SK-N-SH (cell line): ENCODE data around the gene CDH4. TPM values are rescaled to one million over a fixed set of nuclear protein-coding genes. Genes with fewer than 3 reads are reported as not detected.

Source experiments
- CTCF ChIA-PET: fragments of 300-600, 350-600 bp; formaldehyde crosslinking; extraction: SDS; loops from one replicate; lab custom pipeline; 2021; lab: Yijun Ruan, JAX
- POLR2A ChIA-PET: fragments of 350-600 bp; sonication (Branson Sonifier 250); formaldehyde crosslinking; extraction: SDS; loops from one replicate; lab custom pipeline; 2020; ENCODE audit warnings: antibody characterized with exemption, inconsistent platforms; lab: Yijun Ruan, JAX
- DNase-seq: peaks from one replicate; pipeline ENCODE4 v3.0.0; 2012
- H2AFZ ChIP-seq: fragments of 200-600 bp; sonication (generic); 2 replicates; pipeline ENCODE4 v1.8.1; 2016; ENCODE audit warnings: antibody characterized with exemption, mild to moderate bottlenecking, low read depth
- H3F3A ChIP-seq: fragments of 200-600 bp; sonication (generic); replicated peaks from 2 replicates; pipeline ENCODE3; 2016; ENCODE audit warnings: antibody characterized with exemption, mild to moderate bottlenecking; ENCODE audit not compliant: insufficient read depth
- H3K27ac ChIP-seq, 2 experiments: fragments of 200-500 bp in 1 of 2; fragments of 200-600 bp in 1 of 2; sonication (Bioruptor generic) in 1 of 2; sonication (generic), shearing (Covaris generic) in 1 of 2; 2 replicates each; pipeline versions ENCODE4 v1.5.1 to v1.6.1; 2014 to 2016; ENCODE audit warnings: low read depth in 2 of 2, inconsistent platforms in 1 of 2, low read length in 1 of 2, mild to moderate bottlenecking in 1 of 2, mixed read lengths in 1 of 2
- H3K27me3 ChIP-seq: fragments of 200-600 bp; sonication (generic), shearing (Covaris generic); 2 replicates; pipeline ENCODE4 v1.6.1; 2016; ENCODE audit warnings: mixed run types; ENCODE audit not compliant: insufficient read depth
- H3K36me3 ChIP-seq, 2 experiments: fragments of 200-500 bp in 1 of 2; fragments of 200-600 bp in 1 of 2; sonication (Bioruptor generic) in 1 of 2; sonication (generic) in 1 of 2; replicated peaks in 1 of 2; 2 replicates each; pipeline versions ENCODE3 to v1.5.1; 2014 to 2016; ENCODE audit warnings: low read length in 1 of 2, mild to moderate bottlenecking in 1 of 2; ENCODE audit not compliant: insufficient read depth in 2 of 2, control insufficient read depth in 1 of 2
- H3K4me1 ChIP-seq, 2 experiments: fragments of 200-500 bp in 1 of 2; fragments of 200-600 bp in 1 of 2; sonication (Bioruptor generic) in 1 of 2; sonication (generic), shearing (Covaris generic) in 1 of 2; 2 replicates each; pipeline versions ENCODE4 v1.5.1 to v1.6.1; 2014 to 2016; ENCODE audit warnings: low read depth in 1 of 2, low read length in 1 of 2, mixed run types in 1 of 2; ENCODE audit not compliant: insufficient read depth in 2 of 2, control insufficient read depth in 1 of 2
- H3K4me2 ChIP-seq: fragments of 200-600 bp; sonication (generic), shearing (Covaris generic); 2 replicates; pipeline ENCODE4 v1.6.1; 2017; ENCODE audit warnings: mixed run types
- H3K4me3 ChIP-seq, 2 experiments: fragments of 200-500 bp in 1 of 2; fragments of 200-600 bp in 1 of 2; sonication (Bioruptor generic) in 1 of 2; sonication (generic), shearing (Covaris generic) in 1 of 2; 2 replicates each; pipeline versions ENCODE4 v1.5.1 to v1.8.1; 2014 to 2016; ENCODE audit warnings: low read depth in 2 of 2, inconsistent platforms in 1 of 2, low read length in 1 of 2, mild to moderate bottlenecking in 1 of 2, mixed read lengths in 1 of 2, moderate library complexity in 1 of 2
- H3K79me2 ChIP-seq: fragments of 200-600 bp; sonication (generic); 2 replicates; pipeline ENCODE4 v1.8.1; 2017; ENCODE audit warnings: mild to moderate bottlenecking; ENCODE audit not compliant: insufficient read depth
- H3K9ac ChIP-seq: fragments of 200-600 bp; sonication (generic); 2 replicates; pipeline ENCODE4 v1.6.1; 2017; ENCODE audit warnings: mixed run types
- H3K9me2 ChIP-seq: fragments of 200-600 bp; sonication (generic); 2 replicates; pipeline ENCODE4 v1.6.1; 2017; ENCODE audit warnings: mixed run types
- H3K9me3 ChIP-seq: fragments of 200-600 bp; sonication (generic); 2 replicates; pipeline ENCODE4 v1.6.1; 2017; ENCODE audit warnings: mixed run types, mild to moderate bottlenecking, moderate library complexity
- H4K20me1 ChIP-seq: fragments of 200-600 bp; sonication (generic); 2 replicates; pipeline ENCODE4 v1.6.1; 2017; ENCODE audit warnings: mild to moderate bottlenecking, mixed run types; ENCODE audit not compliant: insufficient read depth
- ELF1 ChIP-seq: IDR thresholded peaks from 2 replicates; pipeline ENCODE4 v1.4.0; 2012
- EP300 ChIP-seq, 2 experiments: IDR thresholded peaks; 2 replicates each; pipeline versions ENCODE4 v1.4.0 to v1.6.1; 2012; ENCODE audit warnings: borderline replicate concordance in 1 of 2, low read depth in 1 of 2, low read length in 1 of 2
- EZH2phosphoT487 ChIP-seq: fragments of 200-600 bp; sonication (generic); IDR thresholded peaks from 2 replicates; pipeline ENCODE4 v1.6.1; 2017; ENCODE audit warnings: low read depth, mixed run types, mild to moderate bottlenecking, antibody characterized with exemption, moderate library complexity, borderline replicate concordance
- FOSL2 ChIP-seq: IDR thresholded peaks from 2 replicates; pipeline ENCODE4 v1.4.0; 2012; ENCODE audit warnings: low read depth, mild to moderate bottlenecking, moderate library complexity, borderline replicate concordance
- GATA2 ChIP-seq: sonication (generic); formaldehyde crosslinking; IDR thresholded peaks from 2 replicates; pipeline ENCODE4 v1.5.0; 2020; ENCODE audit warnings: mild to moderate bottlenecking, missing genetic modification reagents
- IRF3 ChIP-seq: fragments of 150-350 bp; IDR thresholded peaks from 2 replicates; pipeline ENCODE4 v1.6.1; 2016; ENCODE audit warnings: mild to moderate bottlenecking, low read depth, low read length
- RAD21 ChIP-seq: IDR thresholded peaks from 2 replicates; pipeline ENCODE4 v1.6.1; 2012; ENCODE audit warnings: mild to moderate bottlenecking, low read length
- RCOR1 ChIP-seq: fragments of 150-350 bp; IDR thresholded peaks from 2 replicates; pipeline ENCODE4 v1.6.1; 2017; ENCODE audit warnings: antibody characterized with exemption, low read length
- SMC3 ChIP-seq: IDR thresholded peaks from 2 replicates; pipeline ENCODE4 v1.6.1; 2012; ENCODE audit warnings: low read depth, low read length, improper control_type of control experiment
- TCF12 ChIP-seq: IDR thresholded peaks from 2 replicates; pipeline ENCODE4 v1.4.0; 2012
- WGBS: methylation state at CpG from one replicate; pipeline ENCODE4 v1.1.6; 2017; ENCODE audit warnings: low lambda C conversion rate; 5-methylcytosine and 5-hydroxymethylcytosine counted together
- polyA plus RNA-seq, 3 experiments: library from polyadenylated mRNA; depleted of rRNA; stranded (reverse); fragments of >200 nt; gene quantifications; 2 replicates each; pipeline ENCODE4 v1.2.3, GENCODE V29; 2012
- TF ChIP-seq, protein P1 (sequence below): IDR thresholded peaks from 2 replicates; pipeline ENCODE4 v1.4.0; 2012; ENCODE audit warnings: low read depth, borderline replicate concordance
- TF ChIP-seq, protein P2 (sequence below): fragments of 150-350 bp; IDR thresholded peaks from 2 replicates; pipeline ENCODE4 v1.6.1; 2017; ENCODE audit warnings: antibody characterized with exemption, low read length, low read depth, borderline replicate concordance

Gene CDH4
- polyA plus RNA-seq, 1 of the 3 experiments (the other 2 are of a cell fraction) = not detected

DNA sequence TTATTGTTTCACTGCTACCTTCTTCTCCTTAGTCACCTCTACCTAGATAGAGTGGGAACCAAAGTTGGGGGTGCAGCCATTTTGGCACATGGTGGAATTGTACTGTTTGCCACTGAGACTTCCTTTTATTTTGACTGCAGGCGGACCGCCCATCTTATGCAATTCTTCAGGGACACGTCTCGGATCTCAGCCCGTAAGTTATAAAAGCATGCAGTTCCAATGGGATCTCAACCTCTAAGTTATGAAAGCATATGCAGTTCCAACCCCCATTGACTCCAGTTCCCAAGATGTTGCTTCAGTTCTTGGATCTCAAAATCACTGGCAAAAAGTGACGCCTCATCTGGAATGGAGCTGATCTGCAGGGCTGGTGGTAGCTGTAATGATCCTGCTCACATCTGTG lies 41.2 kb upstream of the CDH4 start:
- Histone ChIP-seq H4K20me1 (no peaks in the 10 kb centered on the region), H3K27ac (no peak overlapping the region), H3K9me2 (no peaks in the 10 kb centered on the region), H3K27me3 (no peaks in the 10 kb centered on the region), H3K4me2 (no peak overlapping the region), H2AFZ (no peak overlapping the region), H3K4me3 (no peak overlapping the region), H3K79me2 (no peaks in the 10 kb centered on the region), H3K9me3 (no peaks in the 10 kb centered on the region), H3K9ac (no peak overlapping the region), H3F3A (no peaks in the 10 kb centered on the region), H3K4me1 (no peaks in the 10 kb centered on the region), H3K36me3 (no peaks in the 10 kb centered on the region)
- no peak for DNase-seq
- WGBS = 64% methylated on average over 6 of the region's 6 CpGs
- POLR2A ChIA-PET = no interaction called here
- TF ChIP-seq, protein P1, sequence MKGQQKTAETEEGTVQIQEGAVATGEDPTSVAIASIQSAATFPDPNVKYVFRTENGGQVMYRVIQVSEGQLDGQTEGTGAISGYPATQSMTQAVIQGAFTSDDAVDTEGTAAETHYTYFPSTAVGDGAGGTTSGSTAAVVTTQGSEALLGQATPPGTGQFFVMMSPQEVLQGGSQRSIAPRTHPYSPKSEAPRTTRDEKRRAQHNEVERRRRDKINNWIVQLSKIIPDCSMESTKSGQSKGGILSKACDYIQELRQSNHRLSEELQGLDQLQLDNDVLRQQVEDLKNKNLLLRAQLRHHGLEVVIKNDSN = no peak
- TF ChIP-seq GATA2 (CRISPR knock-in tag) (no peak), RAD21 (no peak), FOSL2 (no peak), TCF12 (no peak), RCOR1 (no peak), SMC3 (no peak)
- CTCF ChIA-PET = interaction anchor here (1.4 to 2.9 kb wide), 2 partner anchors 17 to 28 kb away, joined by 3 to 15 read pairs; no protein-coding TSS in a partner anchor

DNA sequence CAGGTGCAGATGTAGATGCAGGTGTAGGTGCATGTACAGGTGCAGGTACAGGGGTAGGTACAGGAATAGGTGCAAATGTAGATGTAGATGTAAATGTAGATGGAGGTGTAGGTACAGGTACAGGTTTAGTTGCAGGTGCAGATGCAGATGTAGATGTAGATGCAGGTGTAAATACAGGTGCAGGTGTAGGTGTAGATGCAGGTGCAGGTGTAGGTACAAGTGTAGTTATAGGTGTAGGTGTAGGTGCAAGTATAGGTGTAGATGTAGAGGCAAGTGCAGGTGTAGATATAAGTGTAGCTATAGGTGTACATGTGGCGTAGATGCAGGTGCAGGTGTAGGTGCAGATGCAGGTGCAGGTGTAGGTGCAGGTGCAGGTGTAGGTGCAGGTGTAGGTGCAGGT lies 34.2 kb upstream of the CDH4 start:
- Histone ChIP-seq H3K27ac (no peak overlapping the region), H3K9me3 (no peaks in the 10 kb centered on the region), H3K4me2 (no peak overlapping the region), H3K9me2 (no peaks in the 10 kb centered on the region), H3K36me3 (no peaks in the 10 kb centered on the region), H3K27me3 (no peaks in the 10 kb centered on the region), H3F3A (no peaks in the 10 kb centered on the region), H3K79me2 (no peaks in the 10 kb centered on the region), H2AFZ (no peak overlapping the region), H3K9ac (no peak overlapping the region), H4K20me1 (no peaks in the 10 kb centered on the region), H3K4me3 (no peak overlapping the region), H3K4me1 (no peaks in the 10 kb centered on the region; a peak in 1 of 4 replicates)
- CTCF ChIA-PET = interaction anchor here (3.5 kb wide), 1 partner anchor 11 kb away, joined by 26 read pairs; no protein-coding TSS in a partner anchor
- POLR2A ChIA-PET = no interaction called here
- TF ChIP-seq IRF3 (no peak), RAD21 (no peak), EZH2phosphoT487 (no peak), ELF1 (no peak), EP300 (IDR thresholded peaks at IDR 0.05; ENCODE audit: borderline replicate concordance in 1 of 2, low read depth in 1 of 2, low read length in 1 of 2) (no peak), TCF12 (no peak)
- TF ChIP-seq, protein P2, sequence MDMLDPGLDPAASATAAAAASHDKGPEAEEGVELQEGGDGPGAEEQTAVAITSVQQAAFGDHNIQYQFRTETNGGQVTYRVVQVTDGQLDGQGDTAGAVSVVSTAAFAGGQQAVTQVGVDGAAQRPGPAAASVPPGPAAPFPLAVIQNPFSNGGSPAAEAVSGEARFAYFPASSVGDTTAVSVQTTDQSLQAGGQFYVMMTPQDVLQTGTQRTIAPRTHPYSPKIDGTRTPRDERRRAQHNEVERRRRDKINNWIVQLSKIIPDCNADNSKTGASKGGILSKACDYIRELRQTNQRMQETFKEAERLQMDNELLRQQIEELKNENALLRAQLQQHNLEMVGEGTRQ = no peak
- DNase-seq = no peak
- 61% methylated on average over 1 of the region's 1 CpG for WGBS
